GM18511 (cell line): ENCODE measurements around the gene OR2AG2.
A peak's percentile ranks its signal among the peaks of the same experiment; 100 is the strongest.
"Not testable (repeated sequence)": the region's sequence is repeated elsewhere in the genome, so short reads cannot be mapped to it uniquely, and the experiment has no call there.

Experiments used
- ATAC-seq: cut with Tn5 transposase; IDR thresholded peaks from one replicate; pipeline ENCODE4 v1.9.1; 2021; ENCODE audit warnings: mild to moderate bottlenecking, moderate library complexity; ENCODE audit not compliant: unreplicated experiment

The OR2AG2 gene

GRCh38 chr11:6771926-6772893 is at the start of gene OR2AG2:
OR2AG2 (minus strand) TSS chr11:6771976; CDS start chr11:6768957, 3,019 bp downstream.
- ATAC-seq: peak; percentile 93

DNA sequence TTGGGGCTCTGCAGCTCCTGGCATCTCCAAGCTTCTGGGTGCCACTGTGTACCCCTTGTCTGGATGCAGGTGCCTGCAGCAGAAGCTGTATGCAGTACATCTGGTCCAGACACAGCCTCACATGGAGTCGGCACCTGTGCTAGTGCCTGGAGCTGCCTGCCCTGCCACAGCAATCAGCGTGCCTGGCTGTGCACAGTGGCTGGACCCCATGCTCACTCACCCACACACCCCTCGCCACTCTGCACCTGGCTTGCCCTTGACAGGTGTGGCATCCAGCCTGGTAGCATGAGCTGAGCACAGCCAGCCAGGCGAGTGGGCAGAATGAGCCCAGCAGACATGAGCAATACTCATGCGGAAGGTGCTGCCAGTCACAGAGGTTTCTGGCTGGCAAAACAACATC is 47.2 kb upstream of the OR2AG2 start:
- no peak for ATAC-seq

GRCh38 chr11:6817694-6818093 is 45.9 kb upstream of the OR2AG2 start:
- ATAC-seq: no peak

GRCh38 chr11:6813656-6814055 is 41.9 kb upstream of the OR2AG2 start:
- no peak for ATAC-seq

GRCh38 chr11:6812390-6813005 is 40.7 kb upstream of the OR2AG2 start:
- peak; percentile 95 for ATAC-seq

- ATAC-seq: not testable (repeated sequence)
Observed at GRCh38 chr11:6801075-6801474, 29.3 kb upstream of the OR2AG2 start.

- ATAC-seq: no peak
Observed at GRCh38 chr11:6799402-6799801, 27.6 kb upstream of the OR2AG2 start, which contains the start of gene OR6A2. OR6A2 (minus strand) TSS chr11:6799689; CDS start chr11:6795708, 3,981 bp downstream.

DNA sequence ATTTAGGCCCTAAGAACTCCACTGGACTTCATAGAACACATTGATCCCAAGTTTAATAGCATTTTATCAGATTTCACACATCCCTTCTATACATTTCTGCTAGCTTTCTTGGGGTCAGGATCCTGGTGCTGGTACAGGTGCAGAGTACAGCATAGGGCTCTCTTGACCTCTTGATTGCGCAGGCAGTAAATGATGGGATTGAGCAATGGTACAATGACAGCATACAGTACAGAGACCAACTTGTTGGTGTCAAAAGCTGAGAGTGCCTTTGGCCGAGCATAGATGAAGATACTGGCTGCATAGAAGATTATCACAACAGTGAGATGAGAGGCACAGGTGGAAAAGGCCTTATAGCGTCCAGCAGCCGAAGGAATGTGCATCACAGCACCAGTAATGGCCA is 22.9 kb upstream of the OR2AG2 start:
- no peak for ATAC-seq

GRCh38 chr11:6790546-6790945 is 18.8 kb upstream of the OR2AG2 start:
- ATAC-seq: no peak

GRCh38 chr11:6782720-6783119 is 10.9 kb upstream of the OR2AG2 start, which contains the start of gene OR2AG1:
OR2AG1 (plus strand) TSS chr11:6783020; CDS start chr11:6785038, 2,018 bp downstream.
- no peak for ATAC-seq

- ATAC-seq: no peak
Observed at GRCh38 chr11:6780829-6781228, 9.1 kb upstream of the OR2AG2 start.

DNA sequence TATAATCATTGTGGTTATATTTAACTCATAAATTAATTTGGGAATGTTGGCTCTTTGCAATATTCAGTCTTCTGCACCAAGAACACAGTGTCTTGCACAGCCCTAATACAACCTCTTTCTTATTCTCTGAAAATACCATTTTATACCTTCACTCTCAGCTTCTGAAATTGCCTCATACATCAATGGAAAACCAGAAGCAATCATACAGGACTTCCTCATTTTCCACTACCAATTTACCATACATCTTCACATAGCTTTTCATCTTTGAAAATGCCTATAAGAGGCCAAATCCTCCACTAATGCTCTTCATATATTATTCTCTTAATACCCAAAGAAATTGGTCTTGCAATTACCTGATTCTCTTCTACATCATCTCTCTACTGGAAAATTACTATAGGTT is 6.7 kb upstream of the OR2AG2 start:
- no peak for ATAC-seq

GRCh38 chr11:6757373-6757967 is 14.3 kb downstream of the OR2AG2 start:
- peak; percentile 87 for ATAC-seq

GRCh38 chr11:6755953-6756347 is 15.8 kb downstream of the OR2AG2 start:
- no peak for ATAC-seq

DNA sequence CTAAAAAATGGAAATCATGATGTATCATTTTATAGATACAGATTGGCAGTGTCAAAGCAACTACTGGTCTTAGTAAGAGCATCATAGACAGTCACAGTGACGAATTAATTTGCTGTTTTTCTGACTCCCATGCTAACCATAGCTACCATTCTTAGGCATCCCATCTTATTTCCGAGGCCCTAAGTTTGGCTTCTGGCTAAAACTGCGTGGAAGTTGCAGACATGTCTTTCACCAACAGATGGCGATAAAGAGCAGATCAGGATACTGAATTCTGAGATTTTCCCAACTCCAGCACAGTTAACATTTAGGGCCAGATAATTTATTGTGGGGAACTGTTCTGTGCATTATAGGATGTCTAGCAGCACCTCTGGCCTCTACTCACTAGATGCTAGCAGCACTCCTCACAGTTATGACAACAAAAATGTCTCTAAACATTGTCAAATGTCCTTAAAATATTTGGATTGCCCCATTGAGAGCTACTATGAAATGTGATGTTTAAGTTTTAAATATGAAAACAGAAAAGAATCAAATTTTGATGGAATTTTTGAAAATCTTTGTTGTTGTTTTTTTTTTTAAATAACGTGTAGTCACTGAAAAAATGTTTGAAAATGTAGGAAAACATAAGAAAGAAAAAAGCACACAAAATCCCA is 16.3 kb downstream of the OR2AG2 start:
- no peak for ATAC-seq

DNA sequence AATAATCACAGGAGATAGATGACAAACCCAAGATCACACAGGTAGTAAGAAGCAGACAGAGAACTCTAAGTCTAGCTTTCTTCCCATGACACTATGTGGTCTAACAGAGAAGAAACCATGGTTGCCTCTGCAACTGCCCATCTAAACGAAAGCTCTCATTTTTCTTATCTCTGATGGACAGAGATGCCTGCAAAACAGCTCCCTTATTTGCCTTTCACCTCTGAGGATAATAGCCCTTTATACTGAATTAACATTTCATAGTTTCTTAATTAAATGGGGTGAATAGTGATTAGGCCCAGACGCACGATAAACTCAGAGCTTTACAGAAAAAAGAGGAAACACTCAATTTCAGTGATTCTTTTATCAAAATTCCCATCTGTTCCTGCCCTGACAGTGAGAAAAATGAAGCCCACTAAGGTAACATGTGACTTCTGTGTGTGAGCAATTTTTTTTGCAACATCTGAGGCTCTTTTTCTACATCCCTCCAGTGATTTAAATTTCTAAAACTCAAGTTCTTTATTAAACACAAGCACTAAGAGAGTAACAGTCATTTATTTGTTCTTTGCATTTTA is 24.6 kb downstream of the OR2AG2 start:
- no peak for ATAC-seq

DNA sequence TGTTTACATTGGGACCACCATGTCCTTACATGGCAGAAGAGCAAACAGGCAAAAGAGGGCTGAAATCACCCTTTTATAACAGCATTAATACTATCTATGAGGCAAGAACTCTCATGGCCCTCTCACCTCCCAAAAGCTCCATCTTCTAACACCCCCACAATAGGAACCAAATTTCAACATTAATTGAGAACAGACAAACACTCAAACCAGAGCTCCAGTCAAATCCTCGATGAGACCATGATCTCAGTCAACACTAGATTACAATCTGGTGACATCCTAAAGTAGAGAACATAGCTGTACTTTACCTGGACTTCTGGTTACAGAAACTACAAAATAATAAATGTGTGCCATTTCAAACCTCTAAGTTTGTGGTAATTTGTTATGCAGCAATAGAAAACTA is 25.1 kb downstream of the OR2AG2 start:
- peak; percentile 35 for ATAC-seq

GRCh38 chr11:6746086-6746618 is 25.6 kb downstream of the OR2AG2 start:
- ATAC-seq: peak; percentile 85

DNA sequence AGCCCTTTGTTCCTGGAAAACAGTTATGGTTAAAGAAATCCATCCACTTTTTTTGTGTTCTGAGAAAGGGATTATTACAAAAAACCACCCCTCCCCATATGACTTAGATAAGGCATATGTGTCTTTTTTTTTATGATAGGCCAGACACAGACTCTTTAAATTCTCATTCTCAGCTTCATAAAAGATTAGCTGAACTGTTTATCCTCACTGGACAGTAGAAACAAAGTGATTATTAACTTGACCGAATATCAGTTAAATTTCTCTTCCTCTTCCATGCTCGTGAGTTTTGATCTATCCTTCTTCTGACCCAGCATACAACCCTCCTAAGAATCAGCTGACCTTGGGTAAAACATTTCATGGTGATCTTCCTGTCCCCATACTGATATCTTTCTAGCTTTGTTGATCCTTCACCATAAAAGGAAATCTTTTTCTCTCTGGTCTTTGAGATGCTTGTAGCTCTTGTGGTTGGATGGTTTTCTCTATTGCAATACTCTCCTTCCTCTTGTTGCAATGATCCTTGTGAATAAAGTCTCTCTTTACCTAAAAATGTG is 26.2 kb downstream of the OR2AG2 start:
- ATAC-seq: peak; percentile 68

- ATAC-seq: no peak
Observed at GRCh38 chr11:6745018-6745417, 26.8 kb downstream of the OR2AG2 start.
